Activated T-cell treated with anti-CD3 and anti-CD28 coated beads, Interleukin-2, amount 50 U/mL, for 4 hours (primary cell): ENCODE measurements around the gene RHOF. TPM values are rescaled to one million over a fixed set of nuclear protein-coding genes. Genes with fewer than 3 reads are reported as not detected.
"Not testable (repeated sequence)": the region's sequence is repeated elsewhere in the genome, so short reads cannot be mapped to it uniquely, and the experiment has no call there.

Source experiments
- ATAC-seq, 2 donors: fragments of 200-7000 bp; cut with Tn5 transposase; one replicate each; pipeline ENCODE4 v1.10.0; 2021
- DNase-seq: peaks from one replicate; pipeline ENCODE4 v3.0.0-alpha.2; 2020
- H3K27me3 Mint-ChIP-seq: one replicate; pipeline ENCODE4 v1.8.0; 2021; ENCODE audit warnings: low read depth, mixed read lengths
- H3K36me3 Mint-ChIP-seq: one replicate; pipeline ENCODE4 v1.8.0; 2022; ENCODE audit warnings: mixed read lengths; ENCODE audit not compliant: insufficient read depth
- H3K4me1 Mint-ChIP-seq: one replicate; pipeline ENCODE4 v1.8.0; 2021; ENCODE audit warnings: low read depth, mixed read lengths
- H3K4me3 Mint-ChIP-seq: one replicate; pipeline ENCODE4 v1.8.0; 2021; ENCODE audit warnings: mild to moderate bottlenecking, moderate library complexity, mixed read lengths
- H3K9me3 Mint-ChIP-seq: one replicate; pipeline ENCODE4 v1.8.0; 2021; ENCODE audit warnings: mixed read lengths
- total RNA-seq, 3 donors: library from RNA; stranded (reverse); gene quantifications; one replicate each; pipeline ENCODE4 v1.2.1, GENCODE V29; 2021

Gene RHOF
- total RNA-seq, 3 donors from 2014 or later: 80.7 to 94.6 (median 85.8) TPM

DNA sequence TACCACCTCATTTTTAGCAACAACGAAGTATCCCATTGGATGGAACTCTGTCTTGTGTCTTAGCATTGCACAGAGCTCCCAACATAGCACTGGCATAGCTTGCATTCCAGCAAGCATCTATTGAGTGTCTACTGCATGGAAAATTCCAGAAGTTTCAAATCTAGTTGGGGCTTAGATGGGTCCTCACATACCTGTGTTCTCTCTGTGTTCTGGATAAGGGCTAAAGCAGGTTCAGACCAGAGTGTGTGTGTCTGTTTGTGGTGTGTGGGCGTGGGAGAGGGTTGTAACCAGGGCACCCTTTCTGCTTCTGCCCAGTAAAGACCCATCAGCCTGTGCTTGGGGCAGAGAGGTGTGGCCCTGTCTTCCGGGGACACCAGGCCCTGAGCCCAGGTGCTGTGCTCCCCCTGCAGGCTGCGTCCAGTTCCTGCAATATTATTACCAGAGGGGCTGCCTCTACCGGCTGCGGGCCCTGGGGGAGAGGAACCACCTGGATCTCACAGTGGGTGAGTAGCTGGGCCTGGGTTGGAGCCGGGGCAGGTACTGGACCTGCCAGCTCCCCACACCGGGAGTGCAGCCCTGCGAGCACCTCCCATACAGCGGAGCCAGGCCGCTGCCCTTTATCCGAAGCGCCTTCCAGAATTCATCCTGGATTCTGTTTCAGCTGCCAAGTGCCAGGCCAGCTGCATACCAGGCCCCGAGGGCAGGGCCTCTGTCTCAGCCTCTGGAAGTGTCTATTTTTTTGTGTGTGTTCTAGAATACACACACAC is 20.3 kb downstream of the RHOF start:
- Mint-ChIP-seq H3K27me3 (no peaks in the 10 kb centered on the region), H3K4me1 (peaks cover 10% of the 10 kb centered on the region), H3K9me3 (no peaks in the 10 kb centered on the region), H3K36me3 (no peaks in the 10 kb centered on the region), H3K4me3 (no peak overlapping the region)
- peak; percentile 81 to 86 for ATAC-seq
- peak; percentile 73 for DNase-seq

DNA sequence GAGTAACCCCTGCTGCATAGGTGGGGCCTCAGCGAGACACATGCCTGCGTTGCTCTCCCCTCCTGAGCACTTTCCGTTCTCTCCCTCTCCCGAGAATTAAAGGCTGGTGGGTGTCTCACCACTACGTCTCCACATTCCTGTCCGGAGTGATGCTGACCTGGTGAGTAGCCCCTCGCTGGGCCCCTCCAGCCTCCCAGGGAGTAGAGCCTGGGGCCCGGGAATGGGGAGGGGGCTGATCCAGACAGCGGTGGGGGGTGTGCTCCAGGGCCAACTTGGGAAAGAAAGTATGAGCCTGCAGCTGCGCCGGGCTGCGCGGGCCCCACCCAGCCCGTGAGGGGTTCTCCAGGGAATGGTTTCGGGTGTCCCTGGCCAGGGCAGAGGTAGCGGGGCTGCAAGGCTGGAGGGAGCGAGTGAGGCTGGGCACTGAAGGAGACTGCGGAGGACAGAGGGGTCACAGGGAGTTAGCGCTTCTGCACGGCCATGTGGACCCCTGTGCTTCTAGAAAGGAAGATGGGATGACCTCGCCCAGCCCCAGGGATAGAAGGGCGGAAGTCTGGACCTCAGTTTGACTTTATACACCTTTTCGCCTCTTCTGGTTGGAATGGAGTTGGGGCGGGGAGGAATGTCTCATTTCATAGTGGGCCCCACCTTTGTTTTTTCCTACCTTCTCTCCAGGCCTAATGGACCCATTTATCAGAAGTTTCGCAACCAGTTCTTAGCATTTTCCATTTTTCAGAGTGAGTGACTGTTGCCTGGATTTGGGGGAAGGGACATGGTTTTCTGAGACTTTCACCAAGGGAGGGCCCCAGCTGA is 22.5 kb downstream of the RHOF start:
- H3K4me3 Mint-ChIP-seq: no peak overlapping the region
- no peaks in the 10 kb centered on the region for H3K9me3 Mint-ChIP-seq
- no peaks in the 10 kb centered on the region for H3K27me3 Mint-ChIP-seq
- H3K4me1 Mint-ChIP-seq: peaks cover 8% of the 10 kb centered on the region
- no peaks in the 10 kb centered on the region for H3K36me3 Mint-ChIP-seq
- DNase-seq (no peak), ATAC-seq (no peak)

GRCh38 chr12:121770388-121770787 is 23.1 kb downstream of the RHOF start:
- no peaks in the 10 kb centered on the region for H3K27me3 Mint-ChIP-seq
- peaks cover 8% of the 10 kb centered on the region for H3K4me1 Mint-ChIP-seq
- no peaks in the 10 kb centered on the region for H3K36me3 Mint-ChIP-seq
- no peaks in the 10 kb centered on the region for H3K9me3 Mint-ChIP-seq
- H3K4me3 Mint-ChIP-seq: no peak overlapping the region
- ATAC-seq (no peak), DNase-seq (no peak)

DNA sequence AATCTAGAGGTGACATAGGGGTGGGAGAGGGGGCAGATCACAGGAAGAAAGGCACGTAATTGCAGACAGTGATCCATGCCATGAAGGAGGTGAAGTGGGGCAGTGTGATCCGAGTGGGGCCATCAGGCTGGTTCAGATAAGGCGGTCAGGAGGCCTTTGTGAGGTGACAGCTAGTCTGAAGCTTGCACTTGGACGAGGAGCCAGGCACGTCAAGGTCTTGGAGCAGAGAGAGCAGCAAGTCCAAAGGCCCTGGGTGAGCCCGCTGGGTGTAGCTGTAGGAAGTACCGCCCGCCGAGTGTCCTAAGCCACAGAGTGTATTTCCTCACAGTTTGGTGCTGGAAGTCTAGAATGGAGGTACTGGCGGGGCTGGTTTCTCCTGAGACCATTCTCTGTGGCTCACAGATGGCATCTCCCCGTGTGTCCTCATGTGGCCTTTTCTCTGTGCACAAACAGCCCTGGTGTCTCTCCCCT is 23.6 kb downstream of the RHOF start:
- H3K9me3 Mint-ChIP-seq: no peaks in the 10 kb centered on the region
- no peak for DNase-seq
- no peaks in the 10 kb centered on the region for H3K36me3 Mint-ChIP-seq
- peaks cover 8% of the 10 kb centered on the region for H3K4me1 Mint-ChIP-seq
- ATAC-seq: no peak
- no peaks in the 10 kb centered on the region for H3K27me3 Mint-ChIP-seq
- H3K4me3 Mint-ChIP-seq: no peak overlapping the region

- H3K27me3 Mint-ChIP-seq: no peaks in the 10 kb centered on the region
- no peaks in the 10 kb centered on the region for H3K9me3 Mint-ChIP-seq
- no peak overlapping the region for H3K4me3 Mint-ChIP-seq
- DNase-seq: no peak
- peaks cover 8% of the 10 kb centered on the region for H3K4me1 Mint-ChIP-seq
- no peaks in the 10 kb centered on the region for H3K36me3 Mint-ChIP-seq
- ATAC-seq: no peak
These were observed 24.1 kb downstream of the RHOF start for GRCh38 chr12:121769297-121769830.

- Mint-ChIP-seq H3K9me3 (no peaks in the 10 kb centered on the region), H3K27me3 (no peaks in the 10 kb centered on the region), H3K4me1 (no peaks in the 10 kb centered on the region), H3K4me3 (no peak overlapping the region), H3K36me3 (no peaks in the 10 kb centered on the region)
- DNase-seq (no peak), ATAC-seq (no peak)
These were observed 25.9 kb downstream of the RHOF start for GRCh38 chr12:121767525-121768016.

DNA sequence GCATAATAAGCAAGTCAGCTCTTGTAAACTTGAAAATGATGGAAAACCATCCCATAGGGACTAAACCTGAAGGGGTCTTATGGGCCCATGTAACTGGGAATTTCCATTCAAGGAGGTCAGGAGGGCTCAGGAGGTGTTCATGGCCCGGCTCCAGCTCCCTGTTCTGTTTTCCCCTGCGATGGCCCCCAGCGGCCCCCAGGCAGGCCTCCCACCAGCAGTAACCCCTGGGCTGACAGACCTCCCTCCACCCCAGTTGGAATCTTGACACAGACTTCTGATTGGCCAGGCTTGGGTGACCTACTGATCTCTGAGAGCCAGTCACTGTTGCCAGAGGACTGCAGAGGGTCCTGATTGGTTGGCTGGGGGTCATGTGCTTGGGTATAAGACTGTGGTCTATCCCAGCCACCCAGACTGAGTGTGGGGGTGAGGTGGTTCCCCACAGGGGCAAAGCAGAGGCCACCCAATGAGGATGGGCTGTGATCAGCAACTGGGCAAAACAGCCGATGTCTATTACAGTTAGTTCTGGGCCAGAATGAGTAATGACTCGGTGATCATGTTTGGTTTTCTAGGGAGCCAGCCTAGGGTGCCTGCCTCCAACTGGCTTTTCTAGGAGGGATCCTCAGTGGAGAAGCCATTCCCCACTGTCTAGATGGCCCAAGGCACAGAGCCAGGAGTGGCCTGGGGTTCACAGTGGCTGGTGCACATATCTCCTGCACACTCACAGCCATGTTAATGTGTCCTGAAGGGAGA is 27.0 kb downstream of the RHOF start:
- DNase-seq (no peak), ATAC-seq (peak; percentile 21 to 27)
- H3K9me3 Mint-ChIP-seq: no peaks in the 10 kb centered on the region
- peaks cover 2% of the 10 kb centered on the region for H3K36me3 Mint-ChIP-seq
- no peaks in the 10 kb centered on the region for H3K4me1 Mint-ChIP-seq
- no peak overlapping the region for H3K4me3 Mint-ChIP-seq
- H3K27me3 Mint-ChIP-seq: no peaks in the 10 kb centered on the region

GRCh38 chr12:121765573-121765972 is 27.9 kb downstream of the RHOF start:
- Mint-ChIP-seq H3K4me1 (no peaks in the 10 kb centered on the region), H3K27me3 (no peaks in the 10 kb centered on the region), H3K4me3 (no peak overlapping the region), H3K36me3 (peaks cover 2% of the 10 kb centered on the region), H3K9me3 (no peaks in the 10 kb centered on the region)
- DNase-seq (no peak), ATAC-seq (no peak)

- DNase-seq (no peak), ATAC-seq (no peak)
- H3K9me3 Mint-ChIP-seq: no peaks in the 10 kb centered on the region
- no peak overlapping the region for H3K4me3 Mint-ChIP-seq
- H3K27me3 Mint-ChIP-seq: no peaks in the 10 kb centered on the region
- H3K4me1 Mint-ChIP-seq: no peaks in the 10 kb centered on the region
- H3K36me3 Mint-ChIP-seq: peaks cover 4% of the 10 kb centered on the region
These were observed 28.7 kb downstream of the RHOF start for GRCh38 chr12:121764808-121765207.

DNA sequence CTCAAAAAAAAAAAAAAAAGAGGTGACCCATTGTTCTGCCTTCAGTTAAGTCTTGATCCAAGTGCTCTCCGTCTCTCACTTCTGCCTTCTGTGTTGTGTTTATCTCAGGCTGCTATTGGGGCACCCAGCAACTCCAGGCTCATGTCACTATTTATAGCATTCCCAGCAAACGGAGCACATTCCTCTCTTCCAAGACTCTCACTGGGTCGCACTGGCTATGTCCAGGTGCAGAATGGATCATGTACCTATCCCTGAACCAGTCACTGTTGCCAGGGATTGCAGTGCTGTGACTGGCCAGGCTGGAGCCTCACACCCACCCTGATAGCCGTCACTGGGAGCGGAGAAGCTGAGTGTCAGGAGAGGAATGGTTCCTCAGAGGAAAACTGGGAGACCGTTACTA is 31.2 kb downstream of the RHOF start:
- no peak for DNase-seq
- H3K27me3 Mint-ChIP-seq: no peaks in the 10 kb centered on the region
- no peak for ATAC-seq
- H3K36me3 Mint-ChIP-seq: peaks cover 4% of the 10 kb centered on the region
- no peaks in the 10 kb centered on the region for H3K9me3 Mint-ChIP-seq
- no peak overlapping the region for H3K4me3 Mint-ChIP-seq
- no peaks in the 10 kb centered on the region for H3K4me1 Mint-ChIP-seq

DNA sequence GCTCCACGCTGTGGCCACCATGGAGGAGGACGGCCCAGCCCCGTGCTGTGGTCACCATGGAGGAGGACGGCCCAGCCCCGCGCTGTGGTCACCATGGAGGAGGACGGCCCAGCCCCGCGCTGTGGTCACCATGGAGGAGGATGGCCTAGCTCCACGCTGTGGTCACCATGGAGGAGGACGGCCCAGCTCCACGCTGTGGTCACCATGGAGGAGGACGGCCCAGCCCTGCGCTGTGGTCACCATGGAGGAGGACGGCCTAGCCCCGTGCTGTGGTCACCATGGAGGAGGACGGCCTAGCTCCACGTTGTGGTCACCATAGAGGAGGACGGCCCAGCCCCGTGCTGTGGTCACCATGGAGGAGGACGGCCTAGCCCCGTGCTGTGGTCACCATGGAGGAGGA is 35.0 kb downstream of the RHOF start:
- not testable (repeated sequence) for DNase-seq

DNA sequence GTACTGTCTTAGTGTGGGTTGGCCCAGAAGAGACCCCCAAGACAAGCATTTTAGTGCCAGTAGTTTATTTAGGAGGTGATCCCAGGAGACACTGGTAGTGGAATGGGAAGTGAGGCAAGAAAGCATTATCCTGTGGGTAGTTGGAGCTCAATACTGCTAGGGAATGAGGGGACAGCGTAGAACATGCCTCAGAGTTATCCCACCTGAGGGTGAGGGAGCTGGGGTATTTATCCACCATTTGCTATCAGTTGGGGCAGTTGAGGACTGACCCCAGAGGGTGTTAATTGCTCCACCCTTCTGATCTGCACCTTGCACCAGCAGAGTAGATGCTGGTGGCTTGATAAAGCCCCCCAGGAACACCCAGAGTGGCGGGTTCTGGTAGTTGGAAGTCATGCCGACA is 37.9 kb downstream of the RHOF start:
- Mint-ChIP-seq H3K9me3 (no peaks in the 10 kb centered on the region), H3K27me3 (no peaks in the 10 kb centered on the region), H3K4me1 (peaks cover 11% of the 10 kb centered on the region), H3K36me3 (peaks cover 6% of the 10 kb centered on the region), H3K4me3 (no peak overlapping the region)
- DNase-seq: no peak
- no peak for ATAC-seq

More for the DNA sequence above, 35.0 kb downstream of the RHOF start:
- ATAC-seq, H3K36me3 Mint-ChIP-seq, H3K9me3 Mint-ChIP-seq, H3K4me3 Mint-ChIP-seq, H3K27me3 Mint-ChIP-seq, H3K4me1 Mint-ChIP-seq: not testable (repeated sequence)

DNA sequence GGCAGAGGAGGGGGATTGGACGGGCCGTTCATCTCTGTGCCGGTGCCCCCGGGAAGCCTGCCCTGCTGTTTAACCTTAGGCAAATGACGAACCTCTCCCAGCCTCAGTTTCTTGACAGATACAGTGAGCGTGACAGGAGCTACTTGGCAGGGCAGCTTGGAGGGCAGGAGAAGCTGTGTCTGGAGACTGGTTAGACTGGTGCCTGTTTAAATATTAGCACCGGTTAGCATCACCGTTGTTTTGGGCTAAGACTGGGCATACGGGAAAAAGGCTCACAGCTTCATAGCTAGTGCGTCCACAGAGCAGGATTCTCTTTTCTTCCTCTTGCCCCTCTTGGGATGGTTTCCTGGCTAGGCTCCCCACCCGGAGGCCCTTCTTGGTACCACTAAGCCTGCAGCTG is 38.7 kb downstream of the RHOF start:
- DNase-seq (no peak), ATAC-seq (no peak)
- H3K9me3 Mint-ChIP-seq: no peaks in the 10 kb centered on the region
- no peak overlapping the region for H3K4me3 Mint-ChIP-seq
- H3K4me1 Mint-ChIP-seq: peaks cover 14% of the 10 kb centered on the region
- no peaks in the 10 kb centered on the region for H3K27me3 Mint-ChIP-seq
- H3K36me3 Mint-ChIP-seq: peaks cover 5% of the 10 kb centered on the region

DNA sequence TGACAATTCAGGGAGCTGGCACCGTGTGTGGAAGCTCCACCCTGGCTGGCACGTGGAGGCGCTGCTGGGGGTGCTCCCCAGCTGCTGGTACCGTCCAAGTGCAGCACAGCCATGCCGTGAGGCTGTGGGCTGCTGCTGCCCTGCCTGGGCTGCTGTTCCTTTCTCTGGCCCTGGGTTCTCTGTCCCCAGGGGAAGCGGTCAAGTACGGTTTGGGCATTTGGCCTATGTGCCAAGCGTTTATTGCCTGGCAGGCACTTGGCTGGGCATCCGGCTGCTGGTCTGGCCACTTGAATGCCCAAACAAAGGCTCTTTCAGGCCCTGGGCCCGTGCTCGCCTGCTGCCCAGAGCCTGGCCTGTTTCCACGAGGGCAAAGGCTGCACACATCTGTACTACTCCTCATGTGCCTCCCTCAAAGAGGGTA is 39.6 kb downstream of the RHOF start:
- Mint-ChIP-seq H3K4me1 (peaks cover 19% of the 10 kb centered on the region), H3K27me3 (no peaks in the 10 kb centered on the region), H3K36me3 (peaks cover 7% of the 10 kb centered on the region), H3K9me3 (no peaks in the 10 kb centered on the region), H3K4me3 (no peak overlapping the region)
- DNase-seq: no peak
- ATAC-seq: no peak
